ENCODE measurements around the gene TSPEAR.

Gene TSPEAR

DNA sequence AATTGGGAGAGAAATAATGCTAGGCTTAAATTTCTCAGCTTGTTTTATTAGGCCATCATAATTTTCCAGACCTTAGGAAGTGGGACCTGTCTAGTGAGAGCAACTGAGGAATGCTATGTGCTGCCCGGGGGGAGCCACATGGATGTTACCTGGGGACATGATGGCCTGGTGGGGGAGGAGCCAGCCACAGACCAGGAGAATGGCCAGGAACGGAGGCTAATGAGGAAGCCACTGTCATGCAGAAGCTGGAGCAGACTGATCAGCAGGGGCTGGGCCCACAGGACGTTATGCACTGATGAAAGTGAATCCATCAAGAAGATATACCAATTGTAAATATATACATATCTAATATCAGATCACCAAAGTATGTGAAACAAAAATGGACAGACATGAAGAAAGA lies 166.8 kb downstream of the TSPEAR start:
- H3K4me3 ChIP-seq (ENCODE audit: low read depth, low read length), result no peak overlapping the region
- TF ChIP-seq, protein P1, sequence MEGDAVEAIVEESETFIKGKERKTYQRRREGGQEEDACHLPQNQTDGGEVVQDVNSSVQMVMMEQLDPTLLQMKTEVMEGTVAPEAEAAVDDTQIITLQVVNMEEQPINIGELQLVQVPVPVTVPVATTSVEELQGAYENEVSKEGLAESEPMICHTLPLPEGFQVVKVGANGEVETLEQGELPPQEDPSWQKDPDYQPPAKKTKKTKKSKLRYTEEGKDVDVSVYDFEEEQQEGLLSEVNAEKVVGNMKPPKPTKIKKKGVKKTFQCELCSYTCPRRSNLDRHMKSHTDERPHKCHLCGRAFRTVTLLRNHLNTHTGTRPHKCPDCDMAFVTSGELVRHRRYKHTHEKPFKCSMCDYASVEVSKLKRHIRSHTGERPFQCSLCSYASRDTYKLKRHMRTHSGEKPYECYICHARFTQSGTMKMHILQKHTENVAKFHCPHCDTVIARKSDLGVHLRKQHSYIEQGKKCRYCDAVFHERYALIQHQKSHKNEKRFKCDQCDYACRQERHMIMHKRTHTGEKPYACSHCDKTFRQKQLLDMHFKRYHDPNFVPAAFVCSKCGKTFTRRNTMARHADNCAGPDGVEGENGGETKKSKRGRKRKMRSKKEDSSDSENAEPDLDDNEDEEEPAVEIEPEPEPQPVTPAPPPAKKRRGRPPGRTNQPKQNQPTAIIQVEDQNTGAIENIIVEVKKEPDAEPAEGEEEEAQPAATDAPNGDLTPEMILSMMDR (IDR thresholded peaks at IDR 0.05; ENCODE audit: low read depth, low read length), result no peak

DNA sequence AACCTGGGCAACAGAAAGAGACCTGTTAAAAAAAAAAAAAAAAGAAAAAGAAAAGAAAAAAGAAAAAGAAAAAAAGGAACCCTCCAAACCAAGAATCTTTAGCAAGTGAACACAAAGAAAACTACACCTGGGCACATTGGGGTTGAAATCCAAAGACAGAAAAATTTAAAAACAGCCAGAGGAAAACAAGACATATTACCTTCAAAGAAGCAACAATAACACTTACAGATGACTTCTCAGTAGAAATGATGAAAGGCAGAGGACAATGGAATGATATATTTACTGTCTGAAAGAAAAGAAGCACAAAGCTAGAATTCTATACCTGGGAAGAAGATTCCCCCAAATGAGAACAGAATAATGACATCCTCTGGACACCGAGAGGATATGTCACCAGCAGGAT lies 168.7 kb downstream of the TSPEAR start:
- TF ChIP-seq, protein P1 (IDR thresholded peaks at IDR 0.05; ENCODE audit: low read depth, low read length), result no peak
- no peak overlapping the region for H3K4me3 ChIP-seq (ENCODE audit: low read depth, low read length)

DNA sequence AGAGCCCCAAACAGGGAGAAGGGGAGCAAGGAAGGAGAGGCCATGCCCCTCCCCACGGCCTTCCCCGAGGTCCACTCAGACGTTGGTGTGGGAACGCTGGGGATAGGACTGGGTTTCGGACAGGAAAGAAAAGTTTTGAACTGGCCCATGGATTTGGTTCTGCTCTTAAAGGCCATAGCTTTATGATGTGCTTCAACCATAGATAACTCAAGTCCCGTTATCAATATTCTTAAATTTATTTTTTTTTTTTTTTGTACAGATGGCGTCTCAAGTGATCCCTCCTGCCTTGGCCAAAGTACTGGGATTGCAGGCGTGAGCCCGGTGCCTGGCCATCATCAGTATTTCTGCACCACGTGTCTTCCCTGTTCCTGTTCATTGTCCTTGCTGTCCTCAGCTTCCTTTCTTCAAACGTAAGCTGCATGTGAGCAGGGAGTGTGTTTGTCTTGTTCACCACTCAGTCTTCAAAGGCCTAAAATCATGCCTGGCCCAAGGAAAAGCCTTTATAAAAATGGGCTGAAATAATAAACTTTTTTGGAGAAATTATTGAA lies 170.6 kb downstream of the TSPEAR start:
- no peak overlapping the region for H3K4me3 ChIP-seq (ENCODE audit: low read depth, low read length)
- TF ChIP-seq, protein P1 (IDR thresholded peaks at IDR 0.05; ENCODE audit: low read depth, low read length), result no peak

DNA sequence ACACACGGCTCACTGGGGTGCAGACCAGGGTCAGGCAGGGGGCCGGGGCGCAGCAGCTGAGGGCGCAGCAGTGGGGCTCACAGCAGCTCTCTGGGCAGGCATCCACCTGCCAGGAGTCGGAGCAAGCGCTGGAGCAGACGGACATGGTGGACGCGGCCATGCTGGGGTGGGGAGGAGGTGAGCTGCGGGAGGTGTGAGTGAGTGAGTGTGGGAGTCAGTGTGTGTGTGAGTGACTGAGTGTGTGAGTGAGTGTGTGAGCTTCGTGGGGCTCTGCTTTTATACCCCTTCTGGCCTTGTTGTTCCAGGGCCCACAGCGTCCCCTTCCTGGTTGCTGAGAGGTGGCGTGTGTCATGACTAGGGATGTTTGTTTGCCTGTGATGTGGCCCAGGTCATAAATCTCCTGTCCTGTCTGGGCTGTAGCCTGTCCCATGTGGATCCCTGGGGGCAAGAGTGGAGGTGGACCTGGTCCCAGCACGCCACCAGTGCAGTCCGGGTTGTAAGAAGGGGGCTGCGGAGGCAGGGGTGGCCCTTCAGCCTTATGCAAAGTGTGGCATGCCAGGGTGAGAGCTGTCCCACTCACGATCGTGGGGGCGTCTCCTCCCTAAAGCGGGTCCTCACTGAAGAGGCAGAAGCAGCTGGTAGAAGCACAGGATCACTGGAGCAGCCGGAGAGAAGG lies 171.2 kb downstream of the TSPEAR start, which contains the start of gene KRTAP10-1:
TSS of gene KRTAP10-1 (minus strand) at position 205 of the 676 bp plus-strand sequence. CDS start at position 160, 45 bp downstream.
- H3K4me3 ChIP-seq (ENCODE audit: low read depth, low read length), result no peak within 1 kb of the TSS
- TF ChIP-seq, protein P1 (IDR thresholded peaks at IDR 0.05; ENCODE audit: low read depth, low read length), result no peak

DNA sequence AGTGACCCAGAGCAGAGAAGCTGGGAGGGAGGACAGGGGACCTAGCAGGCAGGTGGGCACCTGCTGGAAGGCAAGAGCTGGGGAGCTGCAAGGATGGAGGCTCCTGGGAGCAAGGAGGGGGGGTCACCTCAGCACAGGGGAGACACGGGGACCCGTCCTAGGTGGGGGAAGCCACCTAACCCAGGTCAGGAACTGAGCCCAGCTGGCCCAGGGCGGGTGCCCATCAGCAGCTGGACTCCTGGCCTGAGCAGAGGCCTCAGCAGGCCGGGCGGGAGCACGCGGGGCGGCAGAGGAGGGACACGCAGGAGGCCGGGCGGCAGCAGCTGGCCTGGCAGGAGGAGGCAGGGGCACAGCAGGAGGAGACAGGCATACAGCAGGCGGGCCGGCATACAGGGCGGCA lies 172.3 kb downstream of the TSPEAR start:
- no peak overlapping the region for H3K4me3 ChIP-seq (ENCODE audit: low read depth, low read length)
- TF ChIP-seq, protein P1 (IDR thresholded peaks at IDR 0.05; ENCODE audit: low read depth, low read length), result no peak

DNA sequence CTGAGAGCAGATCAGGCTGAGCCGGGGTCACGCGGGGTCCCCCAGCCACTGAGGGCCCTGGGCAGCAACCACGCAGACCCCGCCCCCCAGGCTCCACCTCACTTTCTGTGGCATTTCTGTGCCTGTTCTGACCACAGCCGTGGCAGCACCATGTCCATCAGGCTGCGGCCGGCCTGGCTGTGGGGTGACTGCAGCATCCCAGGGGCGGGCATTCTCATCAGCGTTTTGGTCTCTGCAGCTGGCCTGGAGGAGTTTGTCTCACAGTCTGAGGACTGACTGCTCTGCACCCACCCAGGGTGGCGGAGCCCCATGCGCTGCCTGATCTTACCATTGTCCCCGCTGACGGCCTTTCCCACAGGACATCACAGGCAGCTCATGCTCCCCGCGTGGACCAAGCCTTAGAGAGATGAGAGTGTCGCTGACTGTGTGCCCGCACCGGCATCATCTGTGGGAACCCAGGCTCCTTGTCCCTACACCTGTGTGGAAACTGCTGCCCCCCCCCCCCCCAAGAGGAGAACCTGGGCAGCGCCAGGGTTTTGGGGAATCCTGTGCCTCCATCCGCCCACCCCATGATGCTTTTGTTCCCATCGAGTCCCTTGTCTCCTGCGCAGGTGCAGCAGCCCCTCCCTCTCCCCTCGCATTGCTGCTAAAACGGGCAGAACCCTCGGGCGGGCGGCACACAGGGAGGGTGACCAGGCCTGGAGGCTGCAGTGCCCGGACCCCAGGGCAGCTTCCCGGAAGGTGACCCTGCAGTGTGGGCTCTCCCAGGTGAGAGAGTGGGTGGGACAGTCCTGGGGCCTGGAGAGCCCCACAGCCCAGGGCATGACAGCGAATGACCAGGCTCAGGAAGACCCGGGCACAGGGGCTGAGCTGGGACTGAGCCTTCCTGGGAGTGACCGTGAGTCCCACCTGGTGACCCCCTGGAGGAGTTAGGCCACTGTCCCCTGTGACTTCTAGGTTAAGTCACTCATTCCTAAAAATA lies 173.2 kb downstream of the TSPEAR start:
- H3K4me3 ChIP-seq (ENCODE audit: low read depth, low read length), result no peak overlapping the region
- TF ChIP-seq, protein P1 (IDR thresholded peaks at IDR 0.05; ENCODE audit: low read depth, low read length), result no peak

Measured in WI38 (cell line).